ENCODE results near the gene MEX3D.

The MEX3D gene

GRCh38 chr19:1568320-1569019, at the start of gene MEX3D:
Gene MEX3D, minus strand, starts transcription at chr19:1568325. Its CDS starts 267 bp downstream, at chr19:1568058.
- DNase-seq (ENCODE audit: low read depth, low spot score), result peak; percentile 62

- no peak for DNase-seq (ENCODE audit: low read depth, low spot score)
Observed at GRCh38 chr19:1616875-1617274, 48.8 kb upstream of the MEX3D start.

- DNase-seq (ENCODE audit: low read depth, low spot score), result no peak
Observed at GRCh38 chr19:1616396-1616795, 48.3 kb upstream of the MEX3D start.

GRCh38 chr19:1615156-1615765, 47.1 kb upstream of the MEX3D start:
- no peak for DNase-seq (ENCODE audit: low read depth, low spot score)

- DNase-seq (ENCODE audit: low read depth, low spot score), result no peak
Observed at GRCh38 chr19:1613808-1614570, 45.9 kb upstream of the MEX3D start.

- DNase-seq (ENCODE audit: low read depth, low spot score), result no peak
Observed at GRCh38 chr19:1613146-1613545, 45.0 kb upstream of the MEX3D start.

- DNase-seq (ENCODE audit: low read depth, low spot score), result no peak
Observed at GRCh38 chr19:1612114-1613086, 44.3 kb upstream of the MEX3D start.

GRCh38 chr19:1611353-1611752, 43.2 kb upstream of the MEX3D start:
- DNase-seq (ENCODE audit: low read depth, low spot score), result no peak

- no peak for DNase-seq (ENCODE audit: low read depth, low spot score)
Observed at GRCh38 chr19:1610579-1610978, 42.5 kb upstream of the MEX3D start.

- DNase-seq (ENCODE audit: low read depth, low spot score), result no peak
Observed at GRCh38 chr19:1609680-1610474, 41.8 kb upstream of the MEX3D start.

GRCh38 chr19:1609103-1609396, 40.9 kb upstream of the MEX3D start:
- no peak for DNase-seq (ENCODE audit: low read depth, low spot score)

GRCh38 chr19:1608359-1609102, 40.4 kb upstream of the MEX3D start:
- no peak for DNase-seq (ENCODE audit: low read depth, low spot score)

- DNase-seq (ENCODE audit: low read depth, low spot score), result no peak
Observed at GRCh38 chr19:1606138-1606651, 38.1 kb upstream of the MEX3D start.

- peak; percentile 83 for DNase-seq (ENCODE audit: low read depth, low spot score)
Observed at GRCh38 chr19:1605236-1606137, 37.4 kb upstream of the MEX3D start, which contains the start of gene UQCR11. Gene UQCR11, minus strand, starts transcription at chr19:1605462. Its CDS starts 53 bp downstream, at chr19:1605409.

- no peak for DNase-seq (ENCODE audit: low read depth, low spot score)
Observed at GRCh38 chr19:1602091-1602707, 34.1 kb upstream of the MEX3D start.

GRCh38 chr19:1601613-1602064, 33.5 kb upstream of the MEX3D start:
- DNase-seq (ENCODE audit: low read depth, low spot score), result no peak

GRCh38 chr19:1599460-1599846, 31.3 kb upstream of the MEX3D start:
- DNase-seq (ENCODE audit: low read depth, low spot score), result no peak

- DNase-seq (ENCODE audit: low read depth, low spot score), result no peak
Observed at GRCh38 chr19:1598777-1599459, 30.8 kb upstream of the MEX3D start.

Measured in activated naive CD8-positive, alpha-beta T cell treated with anti-CD3 and anti-CD28 coated beads, Interleukin-2, amount 50 U/mL, for 16 hours (primary cell).